Lung (tissue), 12 donors: ENCODE measurements around the gene DDX39B. TPM values are rescaled to one million over a fixed set of nuclear protein-coding genes. Genes with fewer than 3 reads are reported as not detected.

Source experiments
- ATAC-seq: fragments of 200-7000 bp; cut with Tn5 transposase; one replicate; pipeline ENCODE4 v1.9.1; 2020; ENCODE audit warnings: moderate number of reproducible peaks; ENCODE audit not compliant: insufficient read depth, low FRiP score
- DNase-seq, 3 donors: peaks; one replicate each; pipeline ENCODE4 v3.0.0-alpha.2; 2013 to 2017
- H3K27ac ChIP-seq, 2 donors: one replicate each; pipeline ENCODE4 v1.5.1; 2013; ENCODE audit warnings: mild to moderate bottlenecking in 2 of 2, moderate library complexity in 2 of 2, control low read depth in 1 of 2, inconsistent platforms in 1 of 2, low read depth in 1 of 2, low read length in 1 of 2
- H3K27me3 ChIP-seq, 3 donors: one replicate each; pipeline ENCODE4 v1.5.1; 2013; ENCODE audit warnings: low read length in 2 of 3; ENCODE audit not compliant: control insufficient read depth in 3 of 3, insufficient read depth in 3 of 3
- H3K36me3 ChIP-seq, 4 donors: one replicate each; pipeline ENCODE4 v1.5.1; 2013; ENCODE audit warnings: low read length in 4 of 4, mild to moderate bottlenecking in 1 of 4, moderate library complexity in 1 of 4; ENCODE audit not compliant: control insufficient read depth in 4 of 4, insufficient read depth in 4 of 4
- H3K4me1 ChIP-seq, 5 donors: one replicate each; pipeline ENCODE4 v1.5.1; 2013; ENCODE audit warnings: low read length in 5 of 5, mild to moderate bottlenecking in 2 of 5, moderate library complexity in 1 of 5; ENCODE audit not compliant: control insufficient read depth in 5 of 5, insufficient read depth in 5 of 5
- H3K4me3 ChIP-seq: one replicate; pipeline ENCODE4 v1.5.1; 2013; ENCODE audit warnings: mild to moderate bottlenecking, control low read depth, moderate library complexity
- H3K9ac ChIP-seq, 2 donors: one replicate each; pipeline ENCODE4 v1.5.1; 2013; ENCODE audit warnings: low read length in 2 of 2, control low read depth in 1 of 2; ENCODE audit not compliant: insufficient read depth in 1 of 2
- H3K9me3 ChIP-seq, 4 donors: one replicate each; pipeline ENCODE4 v1.5.1; 2013; ENCODE audit warnings: low read length in 3 of 4, mild to moderate bottlenecking in 1 of 4, moderate library complexity in 1 of 4; ENCODE audit not compliant: control insufficient read depth in 4 of 4, insufficient read depth in 3 of 4
- WGBS, 2 donors: extraction: QIAGEN DNeasy Blood & Tissue Kit; methylation state at CpG; one replicate each; pipeline ENCODE4 v1.1.7; 2013; 5-methylcytosine and 5-hydroxymethylcytosine counted together
- polyA plus RNA-seq, 2 donors: library from polyadenylated mRNA; stranded (reverse); fragments of 200-250 nt; gene quantifications; one replicate each; pipeline ENCODE4 v1.2.1, GENCODE V29; 2013
- total RNA-seq, 2 donors: library from RNA; depleted of rRNA in 1 of 2; stranded (reverse); fragments of >200 nt in 1 of 2; gene quantifications; one replicate each; pipeline ENCODE4 v1.2.1, GENCODE V29; 2014 to 2021
- TF ChIP-seq, protein P1 (sequence below): IDR thresholded peaks from 2 replicates; pipeline ENCODE4 v1.5.1; 2012; ENCODE audit warnings: mild to moderate bottlenecking; ENCODE audit errors: control extremely low read depth, extremely low read depth
- donor health status: control.
- donor health status: control.
- donor health status: Bipolar disorder and iron deficiency.
- donor health status: healthy.
- donor health status: DM: yes; HTN: yes; CAD: no.

DDX39B gene
- total and polyA plus RNA-seq, 4 donors: 316 to 418 (median 336) TPM

DNA sequence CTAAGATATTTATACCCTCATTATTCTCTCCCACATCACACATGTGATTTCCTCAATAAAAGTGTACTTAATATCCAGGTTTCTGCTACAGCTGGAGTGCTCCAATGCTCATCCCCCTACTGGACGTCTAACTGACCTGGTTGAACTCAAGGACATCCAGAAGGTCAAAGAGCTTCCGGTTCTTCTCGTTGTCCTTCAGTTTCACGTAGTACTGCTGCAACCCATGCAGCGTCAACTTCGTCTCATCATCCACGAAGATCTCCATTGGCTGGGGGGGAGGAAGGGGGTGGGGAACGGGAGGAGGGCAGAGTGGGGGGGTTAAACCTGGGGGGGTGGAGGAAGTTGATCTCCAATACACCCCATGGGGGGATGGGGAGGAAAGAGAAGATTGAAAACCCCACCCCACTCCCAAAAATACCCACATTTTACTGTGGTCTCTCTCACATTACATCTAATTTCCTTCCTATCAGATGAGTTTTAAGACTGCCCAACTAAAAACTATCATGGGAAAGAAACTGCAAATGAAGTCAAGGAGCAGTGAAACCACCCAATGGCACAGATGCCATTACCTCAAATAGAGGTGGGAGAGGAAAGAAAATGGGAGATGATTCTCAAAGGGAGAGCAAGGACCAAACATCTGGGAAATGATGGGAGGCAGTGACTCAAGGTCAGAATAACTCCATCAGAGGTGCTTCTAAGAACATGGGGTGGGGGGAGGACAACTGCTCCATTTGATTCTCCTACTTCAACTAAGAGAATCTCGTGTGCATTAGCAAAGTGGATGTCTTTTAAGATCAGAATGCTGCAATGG is 9.0 kb downstream of the DDX39B start:
- no peaks in the 10 kb centered on the region for H3K9me3 ChIP-seq
- DNase-seq: no peak
- ATAC-seq: no peak
- H3K4me1 ChIP-seq: peaks cover 0 to 6% (median 0%) of the 10 kb centered on the region in 5 donors
- WGBS, 2 donors: 67 to 72% methylated on average over 9 of the region's 9 CpGs
- peaks cover 39 to 60% (median 51%) of the 10 kb centered on the region in 4 donors for H3K36me3 ChIP-seq
- H3K9ac ChIP-seq: no peak overlapping the region
- H3K27ac ChIP-seq: no peak overlapping the region
- H3K4me3 ChIP-seq: no peak overlapping the region
- TF ChIP-seq, protein P1, sequence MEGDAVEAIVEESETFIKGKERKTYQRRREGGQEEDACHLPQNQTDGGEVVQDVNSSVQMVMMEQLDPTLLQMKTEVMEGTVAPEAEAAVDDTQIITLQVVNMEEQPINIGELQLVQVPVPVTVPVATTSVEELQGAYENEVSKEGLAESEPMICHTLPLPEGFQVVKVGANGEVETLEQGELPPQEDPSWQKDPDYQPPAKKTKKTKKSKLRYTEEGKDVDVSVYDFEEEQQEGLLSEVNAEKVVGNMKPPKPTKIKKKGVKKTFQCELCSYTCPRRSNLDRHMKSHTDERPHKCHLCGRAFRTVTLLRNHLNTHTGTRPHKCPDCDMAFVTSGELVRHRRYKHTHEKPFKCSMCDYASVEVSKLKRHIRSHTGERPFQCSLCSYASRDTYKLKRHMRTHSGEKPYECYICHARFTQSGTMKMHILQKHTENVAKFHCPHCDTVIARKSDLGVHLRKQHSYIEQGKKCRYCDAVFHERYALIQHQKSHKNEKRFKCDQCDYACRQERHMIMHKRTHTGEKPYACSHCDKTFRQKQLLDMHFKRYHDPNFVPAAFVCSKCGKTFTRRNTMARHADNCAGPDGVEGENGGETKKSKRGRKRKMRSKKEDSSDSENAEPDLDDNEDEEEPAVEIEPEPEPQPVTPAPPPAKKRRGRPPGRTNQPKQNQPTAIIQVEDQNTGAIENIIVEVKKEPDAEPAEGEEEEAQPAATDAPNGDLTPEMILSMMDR: no peak
- no peaks in the 10 kb centered on the region for H3K27me3 ChIP-seq

DNA sequence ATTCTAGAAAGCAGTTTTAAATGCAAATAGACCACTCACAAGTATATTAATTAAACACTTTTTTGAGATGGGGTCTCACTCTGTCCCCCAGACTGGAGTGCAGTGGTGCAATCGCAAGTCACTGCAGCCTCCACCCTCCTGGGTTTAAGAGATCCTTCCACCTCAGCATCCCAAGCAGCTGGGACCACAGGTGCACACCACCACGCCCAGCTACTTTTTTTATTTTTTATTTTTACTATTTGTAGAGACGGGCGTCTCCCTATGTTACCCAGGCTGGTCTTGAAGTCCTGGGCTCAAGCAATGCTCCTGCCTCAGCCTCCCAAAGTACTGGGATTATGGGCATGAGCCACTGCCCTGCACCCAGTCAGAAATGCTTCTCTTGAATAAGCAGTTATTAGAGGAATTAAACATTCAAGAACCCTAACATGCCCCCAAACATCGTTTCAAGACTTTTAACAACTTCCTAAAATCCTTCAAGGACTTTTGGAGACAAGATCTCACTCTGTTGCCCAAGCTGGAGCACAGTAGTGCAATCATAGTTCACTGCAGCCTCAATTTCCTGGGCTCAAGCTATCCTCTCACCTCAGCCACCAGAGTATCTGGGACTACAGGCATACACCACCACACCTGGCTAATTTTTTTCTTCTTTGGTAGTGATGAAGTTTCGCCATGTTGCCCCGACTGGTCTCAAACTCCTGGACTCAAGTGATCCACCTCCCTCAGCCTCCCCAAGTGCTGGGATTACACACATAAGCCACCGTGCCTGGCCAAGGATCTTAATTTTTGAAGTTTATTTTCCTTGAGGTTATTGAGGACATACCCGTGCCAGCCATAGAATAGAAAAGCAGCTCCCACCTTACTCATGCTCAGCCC is 9.8 kb downstream of the DDX39B start:
- TF ChIP-seq, protein P1: no peak
- Histone ChIP-seq H3K27me3 (no peaks in the 10 kb centered on the region), H3K9me3 (no peaks in the 10 kb centered on the region), H3K9ac (no peak overlapping the region), H3K36me3 (peaks cover 38 to 59% (median 49%) of the 10 kb centered on the region in 4 donors), H3K4me1 (peaks cover 0 to 6% (median 0%) of the 10 kb centered on the region in 5 donors), H3K27ac (no peak overlapping the region), H3K4me3 (no peak overlapping the region)
- DNase-seq (no peak), ATAC-seq (no peak)
- 75 to 77% methylated on average over 9 of the region's 9 CpGs for WGBS, 2 donors

DNA sequence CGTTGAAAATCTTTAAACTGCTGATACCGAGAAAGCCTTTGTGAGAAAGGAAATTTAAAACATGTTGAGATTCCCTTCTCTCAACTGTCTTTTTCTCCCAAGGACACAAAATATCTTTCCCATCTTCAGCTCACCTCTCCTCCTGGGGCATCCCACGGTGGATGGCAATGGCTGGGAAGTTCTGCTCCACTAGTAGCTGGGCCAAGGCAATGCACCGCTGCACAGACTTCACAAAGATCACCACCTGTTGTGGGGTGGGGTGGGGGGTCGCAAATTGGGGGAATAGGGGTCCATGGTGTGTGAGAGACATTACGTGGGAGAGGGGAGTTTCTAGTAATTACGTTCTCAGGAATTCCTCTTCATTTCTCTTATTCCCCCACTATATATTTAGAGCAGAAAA is 10.6 kb downstream of the DDX39B start:
- no peak overlapping the region for H3K4me3 ChIP-seq
- peaks cover 0 to 6% (median 1%) of the 10 kb centered on the region in 5 donors for H3K4me1 ChIP-seq
- 94% methylated on average over 7 of the region's 7 CpGs for WGBS, 2 donors
- no peaks in the 10 kb centered on the region for H3K27me3 ChIP-seq
- H3K9me3 ChIP-seq: no peaks in the 10 kb centered on the region
- ATAC-seq: no peak
- TF ChIP-seq, protein P1: no peak
- no peak overlapping the region for H3K9ac ChIP-seq
- DNase-seq: no peak
- no peak overlapping the region for H3K27ac ChIP-seq
- peaks cover 31 to 53% (median 46%) of the 10 kb centered on the region in 4 donors for H3K36me3 ChIP-seq
